BE2C (cell line): ENCODE data around the gene GFPT2.

Experiments used
- DNase-seq: peaks from one replicate; pipeline ENCODE4 v3.0.0-alpha.2; 2020
- H3K27me3 ChIP-seq: fragments of 250-450 bp; sonication (Bioruptor Pico); 2 replicates; pipeline ENCODE4 v1.5.1; 2020; ENCODE audit warnings: mild to moderate bottlenecking
- H3K36me3 ChIP-seq: fragments of 250-450 bp; sonication (Bioruptor Pico); 2 replicates; pipeline ENCODE4 v1.5.1; 2020; ENCODE audit warnings: mild to moderate bottlenecking
- H3K4me1 ChIP-seq: fragments of 250-450 bp; sonication (Bioruptor Pico); 2 replicates; pipeline ENCODE4 v1.5.1; 2020
- H3K4me3 ChIP-seq: 2 replicates; pipeline ENCODE4 v1.5.1; 2011; ENCODE audit warnings: low read depth, low read length
- H3K9me3 ChIP-seq: fragments of 250-450 bp; sonication (Bioruptor Pico); 2 replicates; pipeline ENCODE4 v1.5.1; 2020
- TF ChIP-seq, protein P1 (sequence below): IDR thresholded peaks from 2 replicates; pipeline ENCODE4 v1.5.1; 2012; ENCODE audit warnings: mild to moderate bottlenecking, low read depth, low read length

GFPT2 gene

DNA sequence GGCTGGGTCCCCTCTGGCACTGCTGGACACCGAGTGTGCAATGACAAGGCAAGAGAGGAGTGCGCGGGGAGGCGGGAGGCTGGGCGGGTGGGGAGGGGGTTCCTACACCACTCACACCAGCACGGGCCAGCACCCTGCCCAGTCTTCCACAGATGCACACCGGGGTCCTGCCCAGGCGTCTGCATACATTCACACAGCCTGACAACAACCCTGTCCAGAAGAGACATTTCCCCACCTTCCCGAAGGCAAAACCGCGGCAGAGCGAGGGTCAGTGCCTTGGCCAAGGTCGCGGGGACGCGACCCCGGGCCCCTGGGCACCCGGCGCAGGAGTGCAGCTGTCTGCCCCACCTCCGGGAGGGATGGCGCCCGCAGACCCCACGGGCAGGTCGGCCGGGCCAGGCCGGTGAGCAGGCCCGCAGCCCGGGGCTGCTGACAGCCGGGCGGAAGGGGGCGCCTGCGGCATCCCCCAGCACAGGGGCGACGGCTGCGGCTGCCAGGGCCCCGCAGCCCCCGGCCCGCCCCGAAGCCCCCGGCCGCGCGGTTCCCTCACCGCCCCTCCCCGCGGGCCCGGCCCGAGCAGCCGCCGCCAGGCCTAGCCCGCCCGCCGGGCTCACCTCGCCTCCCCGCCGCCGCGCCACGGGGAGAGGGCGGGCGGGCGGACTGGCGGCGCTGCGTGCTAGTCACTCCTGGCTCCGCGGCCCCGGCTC is 61.7 kb downstream of the GFPT2 start:
- Histone ChIP-seq H3K36me3 (peaks cover 7% of the 10 kb centered on the region), H3K27me3 (no peaks in the 10 kb centered on the region), H3K9me3 (no peaks in the 10 kb centered on the region), H3K4me3 (peak overlapping the region; percentile 84), H3K4me1 (peaks cover 25% of the 10 kb centered on the region)
- TF ChIP-seq, protein P1, sequence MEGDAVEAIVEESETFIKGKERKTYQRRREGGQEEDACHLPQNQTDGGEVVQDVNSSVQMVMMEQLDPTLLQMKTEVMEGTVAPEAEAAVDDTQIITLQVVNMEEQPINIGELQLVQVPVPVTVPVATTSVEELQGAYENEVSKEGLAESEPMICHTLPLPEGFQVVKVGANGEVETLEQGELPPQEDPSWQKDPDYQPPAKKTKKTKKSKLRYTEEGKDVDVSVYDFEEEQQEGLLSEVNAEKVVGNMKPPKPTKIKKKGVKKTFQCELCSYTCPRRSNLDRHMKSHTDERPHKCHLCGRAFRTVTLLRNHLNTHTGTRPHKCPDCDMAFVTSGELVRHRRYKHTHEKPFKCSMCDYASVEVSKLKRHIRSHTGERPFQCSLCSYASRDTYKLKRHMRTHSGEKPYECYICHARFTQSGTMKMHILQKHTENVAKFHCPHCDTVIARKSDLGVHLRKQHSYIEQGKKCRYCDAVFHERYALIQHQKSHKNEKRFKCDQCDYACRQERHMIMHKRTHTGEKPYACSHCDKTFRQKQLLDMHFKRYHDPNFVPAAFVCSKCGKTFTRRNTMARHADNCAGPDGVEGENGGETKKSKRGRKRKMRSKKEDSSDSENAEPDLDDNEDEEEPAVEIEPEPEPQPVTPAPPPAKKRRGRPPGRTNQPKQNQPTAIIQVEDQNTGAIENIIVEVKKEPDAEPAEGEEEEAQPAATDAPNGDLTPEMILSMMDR: no peak
- DNase-seq: peak; percentile 49

GRCh38 chr5:180290568-180291233 is 62.4 kb downstream of the GFPT2 start:
- TF ChIP-seq, protein P1: no peak
- H3K4me1 ChIP-seq: peaks cover 25% of the 10 kb centered on the region

GRCh38 chr5:180289966-180290365 is 63.2 kb downstream of the GFPT2 start:
- Histone ChIP-seq H3K9me3 (no peaks in the 10 kb centered on the region), H3K36me3 (peaks cover 14% of the 10 kb centered on the region), H3K4me3 (peak overlapping the region; percentile 84), H3K27me3 (no peaks in the 10 kb centered on the region), H3K4me1 (peaks cover 25% of the 10 kb centered on the region)
- TF ChIP-seq, protein P1: no peak
- no peak for DNase-seq

More at GRCh38 chr5:180290568-180291233, 62.4 kb downstream of the GFPT2 start:
- Histone ChIP-seq H3K4me3 (peak overlapping the region; percentile 84), H3K27me3 (no peaks in the 10 kb centered on the region), H3K36me3 (peaks cover 9% of the 10 kb centered on the region), H3K9me3 (no peaks in the 10 kb centered on the region)
- DNase-seq: no peak

- peak; percentile 81 for DNase-seq
- Histone ChIP-seq H3K9me3 (no peaks in the 10 kb centered on the region), H3K4me1 (peaks cover 25% of the 10 kb centered on the region), H3K27me3 (no peaks in the 10 kb centered on the region), H3K4me3 (no peak overlapping the region), H3K36me3 (peaks cover 20% of the 10 kb centered on the region)
- TF ChIP-seq, protein P1: no peak
Measured at GRCh38 chr5:180289433-180289832, 63.7 kb downstream of the GFPT2 start.

GRCh38 chr5:180287868-180288267 is 65.3 kb downstream of the GFPT2 start:
- Histone ChIP-seq H3K9me3 (no peaks in the 10 kb centered on the region), H3K27me3 (no peaks in the 10 kb centered on the region), H3K36me3 (peaks cover 28% of the 10 kb centered on the region), H3K4me3 (no peak overlapping the region; the same call in 1 of the 2 replicates), H3K4me1 (peaks cover 25% of the 10 kb centered on the region)
- peak; percentile 43 for DNase-seq
- TF ChIP-seq, protein P1: no peak

- Histone ChIP-seq H3K9me3 (no peaks in the 10 kb centered on the region), H3K4me1 (peaks cover 25% of the 10 kb centered on the region), H3K27me3 (no peaks in the 10 kb centered on the region), H3K36me3 (peaks cover 32% of the 10 kb centered on the region), H3K4me3 (no peak overlapping the region)
- TF ChIP-seq, protein P1: no peak
- no peak for DNase-seq
Measured at GRCh38 chr5:180287404-180287803, 65.7 kb downstream of the GFPT2 start.
